ENCODE data around the gene PIGM. TPM values are rescaled to one million over a fixed set of nuclear protein-coding genes. Genes with fewer than 3 reads are reported as not detected.
A peak's percentile ranks its signal among the peaks of the same experiment; 100 is the strongest.

Gene PIGM
- polyA plus RNA-seq, 2 of the 4 experiments (the other 2 are of a cell fraction) = 5.0 to 7.2 TPM

GRCh38 chr1:160001440-160001839 is 30.4 kb downstream of the PIGM start:
- H3K4me3 ChIP-seq = no peak overlapping the region
- DNase-seq (ENCODE audit: low read depth in 1 of 2, low spot score in 1 of 2) = no peak
- ChIA-PET POLR2A (no interaction called here), CTCF (interaction anchor here (1.0 to 20.9 kb wide), 7 partner anchors 13 to 199 kb away, joined by 3 to 665 read pairs (median 124); partner anchors contain the start of genes FCRL6, IGSF9, SLAMF9 and TAGLN2)
- no peak for FAIRE-seq
- TF ChIP-seq, protein P1, sequence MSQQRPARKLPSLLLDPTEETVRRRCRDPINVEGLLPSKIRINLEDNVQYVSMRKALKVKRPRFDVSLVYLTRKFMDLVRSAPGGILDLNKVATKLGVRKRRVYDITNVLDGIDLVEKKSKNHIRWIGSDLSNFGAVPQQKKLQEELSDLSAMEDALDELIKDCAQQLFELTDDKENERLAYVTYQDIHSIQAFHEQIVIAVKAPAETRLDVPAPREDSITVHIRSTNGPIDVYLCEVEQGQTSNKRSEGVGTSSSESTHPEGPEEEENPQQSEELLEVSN (IDR thresholded peaks at IDR 0.05; ENCODE audit: borderline replicate concordance, low read depth) = no peak
- TF ChIP-seq CTCF (IDR thresholded peaks at IDR 0.05) (no peak), MAFK (IDR thresholded peaks at IDR 0.05; ENCODE audit: partially characterized antibody) (peak; percentile 91), MYC (IDR thresholded peaks at IDR 0.05; ENCODE audit: borderline replicate concordance, low read length) (no peak), HOXB13 (CRISPR knock-in tag; IDR thresholded peaks at IDR 0.05; ENCODE audit: low read depth) (no peak), CBX2 (IDR thresholded peaks at IDR 0.05; ENCODE audit: borderline replicate concordance, low read depth) (no peak), POLR2A (IDR thresholded peaks at IDR 0.05; ENCODE audit: low read length) (no peak)
- TF ChIP-seq, protein P2, sequence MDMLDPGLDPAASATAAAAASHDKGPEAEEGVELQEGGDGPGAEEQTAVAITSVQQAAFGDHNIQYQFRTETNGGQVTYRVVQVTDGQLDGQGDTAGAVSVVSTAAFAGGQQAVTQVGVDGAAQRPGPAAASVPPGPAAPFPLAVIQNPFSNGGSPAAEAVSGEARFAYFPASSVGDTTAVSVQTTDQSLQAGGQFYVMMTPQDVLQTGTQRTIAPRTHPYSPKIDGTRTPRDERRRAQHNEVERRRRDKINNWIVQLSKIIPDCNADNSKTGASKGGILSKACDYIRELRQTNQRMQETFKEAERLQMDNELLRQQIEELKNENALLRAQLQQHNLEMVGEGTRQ (IDR thresholded peaks at IDR 0.05) = no peak
- H3K4me2 ChIP-seq = no peak overlapping the region
- 16% methylated on average over 2 of the region's 2 CpGs for WGBS (ENCODE audit: missing lambda C conversion rate)
- H3K9me3 ChIP-seq = no peaks in the 10 kb centered on the region
- H3K27ac ChIP-seq = no peak overlapping the region
- ATAC-seq = no peak
- peaks cover 5% of the 10 kb centered on the region; the same call in 2 of the 3 replicates for H3K4me1 ChIP-seq

- no peak for ATAC-seq
- Histone ChIP-seq H3K4me3 (no peak overlapping the region), H3K27ac (no peak overlapping the region), H3K4me2 (no peak overlapping the region), H3K9me3 (no peaks in the 10 kb centered on the region), H3K4me1 (peaks cover 10% of the 10 kb centered on the region; the same call in 2 of the 3 replicates)
- no peak for FAIRE-seq
- 34% methylated on average over 4 of the region's 4 CpGs for WGBS (ENCODE audit: missing lambda C conversion rate)
- DNase-seq (ENCODE audit: low read depth in 1 of 2, low spot score in 1 of 2) = no peak
- ChIA-PET CTCF (interaction anchor here (0.6 to 20.9 kb wide), 4 partner anchors 9 to 189 kb away, joined by 3 to 665 read pairs (median 16); partner anchors contain the start of gene TAGLN2), POLR2A (no interaction called here)
- TF ChIP-seq MYC (IDR thresholded peaks at IDR 0.05; ENCODE audit: borderline replicate concordance, low read length) (no peak), CBX8 (IDR thresholded peaks at IDR 0.05) (no peak), HOXB13 (CRISPR knock-in tag; IDR thresholded peaks at IDR 0.05; ENCODE audit: low read depth) (no peak), EHF (CRISPR knock-in tag; IDR thresholded peaks at IDR 0.05) (no peak), POLR2AphosphoS2 (conservative IDR thresholded peaks at IDR 0.05; ENCODE audit: low read length) (no peak), KDM5A (IDR thresholded peaks at IDR 0.05) (no peak), JUN (IDR thresholded peaks at IDR 0.05) (no peak), ESRRA (IDR thresholded peaks at IDR 0.05; ENCODE audit: borderline replicate concordance, low read length) (no peak), RNF2 (IDR thresholded peaks at IDR 0.05; ENCODE audit: borderline replicate concordance, low read depth) (no peak), GATA3 (IDR thresholded peaks at IDR 0.05; ENCODE audit: borderline replicate concordance) (no peak), SMC3 (IDR thresholded peaks at IDR 0.05) (no peak), REST (IDR thresholded peaks at IDR 0.05) (no peak), BHLHE40 (IDR thresholded peaks at IDR 0.05; ENCODE audit: low read depth, low read length) (no peak)
- TF ChIP-seq, protein P1 (IDR thresholded peaks at IDR 0.05; ENCODE audit: borderline replicate concordance, low read depth) = no peak
Observed at GRCh38 chr1:159999204-159999603, 32.6 kb downstream of the PIGM start.

All from A549 (cell line).